HepG2 (cell line): Measurements from ENCODE around the gene APC2. TPM values are rescaled to one million over a fixed set of nuclear protein-coding genes. Genes with fewer than 3 reads are reported as not detected.

Source experiments
- ATF7 ChIP-seq, 2 experiments: fragments of 450-650 bp in 1 of 2; sonication (generic) in 1 of 2; formaldehyde crosslinking in 1 of 2; IDR thresholded peaks; 2 replicates each; pipeline versions ENCODE4 v1.4.0 to v1.6.1; 2016 to 2020; ENCODE audit warnings: antibody characterized with exemption in 1 of 2, mild to moderate bottlenecking in 1 of 2, missing genetic modification reagents in 1 of 2
- BRD4 ChIP-seq: sonication (generic); formaldehyde crosslinking; IDR thresholded peaks from 2 replicates; pipeline ENCODE4 v1.4.0; 2020; ENCODE audit warnings: missing genetic modification reagents
- CTCF ChIP-seq: sonication (generic); formaldehyde crosslinking; IDR thresholded peaks from 2 replicates; pipeline ENCODE4 v1.5.0; 2020; ENCODE audit warnings: mild to moderate bottlenecking, missing genetic modification reagents, moderate library complexity
- HDAC2 ChIP-seq: sonication (generic); formaldehyde crosslinking; IDR thresholded peaks from 2 replicates; pipeline ENCODE4 v1.4.0; 2020; ENCODE audit warnings: missing genetic modification reagents
- HNRNPL ChIP-seq: fragments of 200-400 bp; formaldehyde crosslinking; IDR thresholded peaks from 2 replicates; pipeline ENCODE4 v1.6.1; 2017; ENCODE audit warnings: mild to moderate bottlenecking, low read depth, low read length
- KAT7 ChIP-seq: IDR thresholded peaks from 2 replicates; pipeline ENCODE4 v1.6.1; 2018; ENCODE audit warnings: borderline replicate concordance, missing compliant biosample characterization
- MLX ChIP-seq: IDR thresholded peaks from 2 replicates; pipeline ENCODE4 v1.6.1; 2016
- NR2F6 ChIP-seq, 2 experiments: IDR thresholded peaks; 2 replicates each; pipeline ENCODE4 v1.6.1; 2016; ENCODE audit warnings: antibody characterized with exemption in 1 of 2, mild to moderate bottlenecking in 1 of 2
- PITX1 ChIP-seq: sonication (generic); formaldehyde crosslinking; IDR thresholded peaks from 2 replicates; pipeline ENCODE4 v1.5.1; 2020; ENCODE audit warnings: mild to moderate bottlenecking, missing genetic modification reagents
- TEAD3 ChIP-seq: optimal IDR thresholded peaks from 2 replicates; pipeline ENCODE3; 2016; ENCODE audit warnings: borderline replicate concordance
- WIZ ChIP-seq: sonication (generic); formaldehyde crosslinking; IDR thresholded peaks from 2 replicates; pipeline ENCODE4 v1.5.1; 2020; ENCODE audit warnings: mild to moderate bottlenecking, missing genetic modification reagents
- ZBTB38 ChIP-seq: sonication (generic); formaldehyde crosslinking; IDR thresholded peaks from 2 replicates; pipeline ENCODE4 v1.5.1; 2020; ENCODE audit warnings: mild to moderate bottlenecking, missing genetic modification reagents
- ZFP36L2 ChIP-seq: sonication (generic); formaldehyde crosslinking; IDR thresholded peaks from 2 replicates; pipeline ENCODE4 v1.4.0; 2020; ENCODE audit warnings: missing genetic modification reagents
- ZNF263 ChIP-seq: sonication (generic); formaldehyde crosslinking; IDR thresholded peaks from 2 replicates; pipeline ENCODE4 v1.4.0; 2020; ENCODE audit warnings: missing genetic modification reagents
- ZNF691 ChIP-seq: sonication (generic); formaldehyde crosslinking; IDR thresholded peaks from 2 replicates; pipeline ENCODE4 v1.4.0; 2020; ENCODE audit warnings: missing genetic modification reagents, low read depth, mild to moderate bottlenecking, borderline replicate concordance
- ZNF720 ChIP-seq: sonication (generic); formaldehyde crosslinking; IDR thresholded peaks from 2 replicates; pipeline ENCODE4 v1.4.0; 2020; ENCODE audit warnings: missing genetic modification reagents
- ZNF772 ChIP-seq: sonication (generic); formaldehyde crosslinking; IDR thresholded peaks from 2 replicates; pipeline ENCODE4 v1.5.0; 2020; ENCODE audit warnings: mild to moderate bottlenecking, missing genetic modification reagents
- ZNF782 ChIP-seq: sonication (generic); formaldehyde crosslinking; IDR thresholded peaks from 2 replicates; pipeline ENCODE4 v1.4.0; 2020; ENCODE audit warnings: missing genetic modification reagents, mild to moderate bottlenecking, borderline replicate concordance
- polyA plus RNA-seq, 8 experiments: library from polyadenylated mRNA; depleted of rRNA in 3 of 8; stranded (reverse) in 7 of 8; unstranded in 1 of 8; fragments of >200 nt; fragmentation: Illumina TruSeq in 4 of 8; extraction: Trizol in 4 of 8; gene quantifications; 2 replicates each; pipeline versions ENCODE4 v1.2.1 to v1.2.3, GENCODE V29; 2011 to 2016; ENCODE audit warnings: low read depth in 4 of 8, missing spikeins in 1 of 8, mixed read lengths in 1 of 8; ENCODE audit not compliant: insufficient read depth in 1 of 8
- total RNA-seq, 5 experiments: library from RNA; depleted of rRNA; stranded (reverse); fragments of >200 nt; fragmentation: Illumina TruSeq; extraction: Trizol; gene quantifications; 2 replicates each; pipeline ENCODE4 v1.2.3, GENCODE V29; 2016; ENCODE audit warnings: low read depth in 1 of 5
- TF ChIP-seq, protein P1 (sequence below): sonication (generic); formaldehyde crosslinking; IDR thresholded peaks from 2 replicates; pipeline ENCODE4 v1.8.1; 2023; ENCODE audit warnings: mild to moderate bottlenecking, missing genetic modification reagents
- TF ChIP-seq, protein P2 (sequence below): sonication (generic); formaldehyde crosslinking; conservative IDR thresholded peaks from 2 replicates; pipeline ENCODE4 v1.8.0; 2022; ENCODE audit warnings: mild to moderate bottlenecking, moderate library complexity, missing genetic modification reagents
- TF ChIP-seq, protein P3 (sequence below): conservative IDR thresholded peaks from 2 replicates; pipeline ENCODE4 v1.6.1; 2018; ENCODE audit warnings: missing genetic modification reagents

Gene APC2
- total and polyA plus RNA-seq, 2 of the 13 experiments (the other 11 are each of a cell fraction or from before 2014, with no cell fraction given): 0.08 to 0.22 TPM

DNA sequence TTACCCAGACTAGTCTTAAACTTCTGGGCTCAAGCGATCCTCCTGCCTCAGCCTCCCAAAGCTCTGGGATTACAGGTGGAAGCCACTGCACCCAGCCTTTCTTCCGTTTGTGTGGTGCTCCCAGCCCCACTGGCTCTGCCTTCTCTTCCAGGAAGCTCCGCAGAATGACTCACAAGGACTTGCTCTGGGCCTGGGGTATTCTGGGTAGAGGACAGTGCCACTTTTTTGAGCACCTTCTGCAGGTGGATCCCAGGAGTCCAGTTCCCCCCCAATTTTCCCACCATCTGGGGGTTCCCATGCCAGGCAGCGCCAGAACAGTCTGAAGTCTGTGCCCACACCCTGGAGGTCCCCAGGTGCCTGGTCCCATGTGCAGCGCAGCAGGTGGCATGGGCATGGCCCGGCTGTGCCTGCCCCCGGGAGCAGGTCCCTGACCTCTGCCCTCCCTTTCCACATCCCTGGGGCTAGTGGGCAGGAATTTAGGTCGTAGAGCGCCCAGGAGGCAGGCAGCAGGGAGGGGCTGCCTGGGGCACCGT, 42.6 kb downstream of the APC2 start (continued):
- TF ChIP-seq CTCF (CRISPR knock-in tag) (0 out of 2 replicates have a peak, but pooled peaks have one; percentile 2), ZNF691 (CRISPR knock-in tag) (peak; percentile 17; the same call in 1 of the 2 replicates), ATF7 (IDR thresholded peaks at IDR 0.05) (no peak), ATF7 (CRISPR knock-in tag; IDR thresholded peaks at IDR 0.05) (no peak), MLX (CRISPR knock-in tag) (0 out of 2 replicates have a peak, but pooled peaks have one; percentile 8), ZBTB38 (CRISPR knock-in tag) (no peak), BRD4 (CRISPR knock-in tag) (0 out of 2 replicates have a peak, but pooled peaks have one; percentile 41), NR2F6 (IDR thresholded peaks at IDR 0.05) (0 out of 2 replicates have a peak, but pooled peaks have one; percentile 66), NR2F6 (CRISPR knock-in tag; IDR thresholded peaks at IDR 0.05) (peak; percentile 88), TEAD3 (CRISPR knock-in tag) (peak; percentile 44), ZNF720 (CRISPR knock-in tag) (no peak), KAT7 (0 out of 2 replicates have a peak, but pooled peaks have one; percentile 25), WIZ (CRISPR knock-in tag) (no peak), HDAC2 (CRISPR knock-in tag) (no peak), ZNF782 (CRISPR knock-in tag) (0 out of 2 replicates have a peak, but pooled peaks have one; percentile 43), ZFP36L2 (CRISPR knock-in tag) (no peak), PITX1 (peak; percentile 5; the same call in 1 of the 2 replicates), ZNF772 (CRISPR knock-in tag) (peak; percentile 28; the same call in 1 of the 2 replicates), ZNF263 (CRISPR knock-in tag) (peak; percentile 91), HNRNPL (peak; percentile 100)
- TF ChIP-seq, protein P1, sequence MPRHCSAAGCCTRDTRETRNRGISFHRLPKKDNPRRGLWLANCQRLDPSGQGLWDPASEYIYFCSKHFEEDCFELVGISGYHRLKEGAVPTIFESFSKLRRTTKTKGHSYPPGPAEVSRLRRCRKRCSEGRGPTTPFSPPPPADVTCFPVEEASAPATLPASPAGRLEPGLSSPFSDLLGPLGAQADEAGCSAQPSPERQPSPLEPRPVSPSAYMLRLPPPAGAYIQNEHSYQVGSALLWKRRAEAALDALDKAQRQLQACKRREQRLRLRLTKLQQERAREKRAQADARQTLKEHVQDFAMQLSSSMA (CRISPR knock-in tag): 0 out of 2 replicates have a peak, but pooled peaks have one; percentile 58
- TF ChIP-seq, protein P2, sequence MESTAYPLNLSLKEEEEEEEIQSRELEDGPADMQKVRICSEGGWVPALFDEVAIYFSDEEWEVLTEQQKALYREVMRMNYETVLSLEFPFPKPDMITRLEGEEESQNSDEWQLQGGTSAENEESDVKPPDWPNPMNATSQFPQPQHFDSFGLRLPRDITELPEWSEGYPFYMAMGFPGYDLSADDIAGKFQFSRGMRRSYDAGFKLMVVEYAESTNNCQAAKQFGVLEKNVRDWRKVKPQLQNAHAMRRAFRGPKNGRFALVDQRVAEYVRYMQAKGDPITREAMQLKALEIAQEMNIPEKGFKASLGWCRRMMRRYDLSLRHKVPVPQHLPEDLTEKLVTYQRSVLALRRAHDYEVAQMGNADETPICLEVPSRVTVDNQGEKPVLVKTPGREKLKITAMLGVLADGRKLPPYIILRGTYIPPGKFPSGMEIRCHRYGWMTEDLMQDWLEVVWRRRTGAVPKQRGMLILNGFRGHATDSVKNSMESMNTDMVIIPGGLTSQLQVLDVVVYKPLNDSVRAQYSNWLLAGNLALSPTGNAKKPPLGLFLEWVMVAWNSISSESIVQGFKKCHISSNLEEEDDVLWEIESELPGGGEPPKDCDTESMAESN (CRISPR knock-in tag): no peak
- TF ChIP-seq, protein P3, sequence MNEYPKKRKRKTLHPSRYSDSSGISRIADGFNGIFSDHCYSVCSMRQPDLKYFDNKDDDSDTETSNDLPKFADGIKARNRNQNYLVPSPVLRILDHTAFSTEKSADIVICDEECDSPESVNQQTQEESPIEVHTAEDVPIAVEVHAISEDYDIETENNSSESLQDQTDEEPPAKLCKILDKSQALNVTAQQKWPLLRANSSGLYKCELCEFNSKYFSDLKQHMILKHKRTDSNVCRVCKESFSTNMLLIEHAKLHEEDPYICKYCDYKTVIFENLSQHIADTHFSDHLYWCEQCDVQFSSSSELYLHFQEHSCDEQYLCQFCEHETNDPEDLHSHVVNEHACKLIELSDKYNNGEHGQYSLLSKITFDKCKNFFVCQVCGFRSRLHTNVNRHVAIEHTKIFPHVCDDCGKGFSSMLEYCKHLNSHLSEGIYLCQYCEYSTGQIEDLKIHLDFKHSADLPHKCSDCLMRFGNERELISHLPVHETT (CRISPR knock-in tag): no peak
